Activated naive CD4-positive, alpha-beta T cell treated with anti-CD3 and anti-CD28 coated beads for 36 hours (primary cell): ENCODE results near the gene WFS1. TPM values are rescaled to one million over a fixed set of nuclear protein-coding genes. Genes with fewer than 3 reads are reported as not detected.

Experiments
- CTCF ChIA-PET: fragments of 350-600 bp; sonication (Branson Sonifier 250); formaldehyde crosslinking; loops from one replicate; lab custom pipeline; 2021; ENCODE audit warnings: antibody characterized with exemption; lab: Charles Lee
- DNase-seq: peaks from one replicate; pipeline ENCODE4 v3.0.0-alpha.2; 2020
- H3K27ac Mint-ChIP-seq: one replicate; pipeline ENCODE4 v1.8.0; 2021; ENCODE audit warnings: mild to moderate bottlenecking, mixed read lengths
- H3K27me3 Mint-ChIP-seq: one replicate; pipeline ENCODE4 v1.8.0; 2021; ENCODE audit warnings: low read depth, mixed read lengths
- H3K36me3 Mint-ChIP-seq: one replicate; pipeline ENCODE4 v1.8.0; 2021; ENCODE audit warnings: low read depth, mixed read lengths
- H3K4me1 Mint-ChIP-seq: one replicate; pipeline ENCODE4 v1.8.0; 2021; ENCODE audit warnings: low read depth, mixed read lengths
- H3K4me3 Mint-ChIP-seq: one replicate; pipeline ENCODE4 v1.8.0; 2021; ENCODE audit warnings: mild to moderate bottlenecking, moderate library complexity, mixed read lengths
- H3K9me3 Mint-ChIP-seq: one replicate; pipeline ENCODE4 v1.8.0; 2021; ENCODE audit warnings: mixed read lengths
- intact Hi-C: fragments of 100-400 bp; cut with micrococcal nuclease; formaldehyde crosslinking; loops from one replicate; pipeline ENCODE4 v1.15.1; 2023
- total RNA-seq, 2 experiments: library from RNA; stranded (reverse); gene quantifications; one replicate each; pipeline ENCODE4 v1.2.3, GENCODE V29; 2021

Gene WFS1
- total RNA-seq, 2 experiments from 2014 or later: 3.6 to 4.5 TPM

DNA sequence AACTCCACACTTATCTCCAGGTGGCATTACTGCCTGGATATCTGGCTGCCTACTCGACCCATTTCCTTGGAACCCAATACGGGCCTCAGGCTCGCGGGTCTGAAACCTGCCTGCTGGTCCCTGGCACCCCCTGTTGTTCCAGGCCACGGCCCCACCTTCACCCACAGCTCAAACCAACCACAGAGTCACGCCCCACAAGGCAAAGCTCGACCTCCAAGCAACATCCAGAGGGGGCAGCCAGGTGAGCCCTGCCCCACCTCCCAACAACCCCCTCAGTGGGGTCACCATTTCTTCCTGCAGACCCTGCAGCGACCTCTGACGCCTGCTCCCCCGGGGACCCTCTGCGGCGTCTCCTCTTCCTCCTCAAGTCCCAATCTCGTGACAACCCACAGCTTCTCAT is 76.2 kb downstream of the WFS1 start:
- CTCF ChIA-PET: interaction anchor here (1.5 kb wide), 1 partner anchor 348 kb away, joined by 4 read pairs; no protein-coding TSS in a partner anchor
- no peak for DNase-seq
- Mint-ChIP-seq H3K27ac (no peak overlapping the region), H3K4me1 (no peaks in the 10 kb centered on the region), H3K9me3 (no peaks in the 10 kb centered on the region), H3K4me3 (no peak overlapping the region), H3K27me3 (peaks cover 7% of the 10 kb centered on the region), H3K36me3 (no peaks in the 10 kb centered on the region)
- intact Hi-C loops: no loop called here

DNA sequence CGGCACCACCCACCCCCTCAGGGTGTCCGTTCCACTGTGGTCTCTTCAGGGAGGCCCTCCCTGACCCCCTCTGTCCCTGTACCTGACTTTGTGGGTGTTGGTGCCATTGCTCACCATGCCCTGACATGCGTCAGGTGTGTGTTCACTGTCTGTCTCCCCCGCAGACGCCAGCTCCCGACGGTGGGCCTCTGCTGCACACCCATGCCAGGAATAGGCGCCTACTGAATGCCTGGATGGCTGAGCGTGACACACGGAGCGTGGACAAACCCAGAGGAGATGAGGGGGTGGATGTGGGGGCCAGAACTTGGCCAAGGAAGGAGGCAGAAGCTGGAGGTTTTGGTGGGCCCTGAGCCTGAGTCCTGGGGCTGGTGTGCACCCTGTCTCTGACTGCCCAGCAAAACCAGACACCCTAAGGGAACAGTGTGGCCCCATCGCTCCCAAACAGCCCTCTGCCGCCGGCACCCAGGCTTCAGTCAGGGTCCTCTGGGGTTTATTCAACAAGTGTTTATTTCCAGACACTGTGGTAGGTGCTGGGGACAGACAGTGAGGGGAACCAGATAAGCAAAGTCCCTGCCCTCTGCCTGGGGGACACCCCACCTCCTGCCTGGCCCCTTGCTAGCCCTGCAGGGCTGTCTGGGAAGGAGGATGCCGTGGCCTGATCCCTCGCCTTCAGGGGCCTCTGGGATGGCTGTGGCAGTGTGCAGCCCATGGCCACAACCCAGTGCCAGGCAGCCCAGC is 76.9 kb downstream of the WFS1 start:
- intact Hi-C loops: no loop called here
- Mint-ChIP-seq H3K27me3 (peaks cover 4% of the 10 kb centered on the region), H3K27ac (no peak overlapping the region), H3K4me3 (no peak overlapping the region), H3K9me3 (no peaks in the 10 kb centered on the region), H3K4me1 (no peaks in the 10 kb centered on the region), H3K36me3 (no peaks in the 10 kb centered on the region)
- CTCF ChIA-PET: interaction anchor here (0.6 to 1.5 kb wide), 2 partner anchors 165 to 349 kb away, joined by 3 to 4 read pairs; no protein-coding TSS in a partner anchor
- no peak for DNase-seq

DNA sequence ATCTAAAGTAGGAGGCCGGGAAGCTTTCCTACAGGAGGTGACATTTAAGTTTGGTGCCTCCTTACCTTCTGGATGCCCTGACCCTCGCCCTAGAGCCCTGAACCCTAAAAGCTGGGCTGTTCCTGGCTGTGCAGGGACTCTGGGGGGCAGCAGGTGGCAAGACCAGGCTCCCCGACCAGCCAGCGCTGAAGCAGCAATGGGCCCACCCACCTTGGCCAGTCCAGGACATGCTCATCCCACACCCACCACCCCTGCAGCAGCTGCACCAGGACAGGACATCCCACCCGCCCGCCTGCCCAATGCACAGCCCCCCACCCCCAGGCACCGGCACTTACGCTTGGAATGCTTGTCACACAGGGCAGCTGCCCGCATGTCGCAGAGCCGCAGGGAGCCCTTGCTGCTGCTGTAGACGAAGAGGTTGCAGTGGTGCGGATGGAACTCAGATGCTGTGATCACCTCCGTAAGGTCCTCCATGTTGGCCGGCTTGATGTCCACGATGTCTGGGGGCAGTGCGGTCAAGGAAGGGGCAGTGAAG is 77.9 kb downstream of the WFS1 start:
- no peak overlapping the region for H3K27ac Mint-ChIP-seq
- no peaks in the 10 kb centered on the region for H3K4me1 Mint-ChIP-seq
- H3K9me3 Mint-ChIP-seq: no peaks in the 10 kb centered on the region

DNA sequence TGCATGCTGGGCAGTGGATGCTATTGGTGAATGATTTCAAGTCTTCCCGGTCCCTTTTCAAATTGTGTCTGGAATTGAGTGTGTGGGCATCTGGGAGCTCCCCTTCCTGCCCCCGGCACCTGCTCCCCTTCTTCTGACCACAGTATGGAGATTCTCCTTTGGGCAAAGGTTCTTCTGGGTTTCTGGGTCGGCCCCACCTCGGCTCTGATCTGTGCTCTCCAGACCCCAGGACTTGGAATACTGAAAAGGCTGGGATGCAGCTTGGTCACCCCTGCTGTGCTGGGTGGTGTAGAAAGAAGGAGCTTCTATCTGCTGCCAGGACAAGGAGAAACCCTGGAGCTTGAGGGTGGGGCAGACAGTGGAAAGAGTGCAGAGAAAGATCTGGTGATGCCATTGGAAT is 78.8 kb downstream of the WFS1 start:
- no peak overlapping the region for H3K4me3 Mint-ChIP-seq

More for the DNA sequence above, 77.9 kb downstream of the WFS1 start:
- H3K36me3 Mint-ChIP-seq: no peaks in the 10 kb centered on the region
- CTCF ChIA-PET: interaction anchor here (0.6 kb wide), 1 partner anchor 166 kb away, joined by 3 read pairs; no protein-coding TSS in a partner anchor
- no peak overlapping the region for H3K4me3 Mint-ChIP-seq
- H3K27me3 Mint-ChIP-seq: peaks cover 4% of the 10 kb centered on the region
- intact Hi-C loops: no loop called here
- DNase-seq: no peak

DNA sequence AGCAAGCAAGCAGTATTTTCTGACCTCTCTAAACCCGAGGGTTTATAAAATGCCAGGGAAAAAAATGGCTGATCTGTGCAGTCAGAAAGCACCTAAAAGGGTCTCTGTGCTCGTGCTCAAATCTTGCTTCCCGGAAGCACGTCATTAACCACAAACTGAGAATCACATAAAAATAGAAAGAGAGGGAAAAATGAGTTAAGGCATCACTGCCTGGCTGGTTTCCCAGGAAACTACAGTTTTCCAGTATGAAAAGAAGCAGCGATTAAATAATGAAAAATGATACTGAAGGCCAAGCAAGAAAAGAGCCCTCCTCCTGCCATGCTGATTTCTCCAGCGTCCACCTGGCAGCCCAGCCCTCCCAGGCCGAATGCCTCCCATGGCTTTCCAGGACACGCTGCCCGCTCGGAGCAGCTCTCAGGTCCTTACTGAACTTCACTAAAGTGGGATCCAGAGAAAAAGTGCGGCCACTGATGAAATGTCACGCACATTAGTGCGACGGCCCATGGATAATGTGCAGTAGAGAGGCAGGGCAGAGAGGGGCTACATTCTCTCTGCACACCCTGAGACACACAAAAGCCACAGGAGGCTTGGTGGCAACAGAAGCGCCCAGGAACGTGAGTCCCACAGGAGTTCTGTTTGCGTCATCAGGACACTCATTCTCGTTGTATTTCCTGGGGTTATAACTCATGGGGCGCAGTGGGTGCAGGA is 80.4 kb downstream of the WFS1 start:
- DNase-seq: no peak
- no peak overlapping the region for H3K4me3 Mint-ChIP-seq
- CTCF ChIA-PET: interaction anchor here (1.5 kb wide), 1 partner anchor 19 kb away, joined by 4 read pairs; no protein-coding TSS in a partner anchor
- no peak overlapping the region for H3K27ac Mint-ChIP-seq
- no peaks in the 10 kb centered on the region for H3K4me1 Mint-ChIP-seq
- H3K9me3 Mint-ChIP-seq: no peaks in the 10 kb centered on the region
- intact Hi-C loops: no loop called here
- H3K27me3 Mint-ChIP-seq: peaks cover 14% of the 10 kb centered on the region
- H3K36me3 Mint-ChIP-seq: no peaks in the 10 kb centered on the region

More for the DNA sequence above, 78.8 kb downstream of the WFS1 start:
- CTCF ChIA-PET: no interaction called here
- intact Hi-C loops: no loop called here
- Mint-ChIP-seq H3K36me3 (no peaks in the 10 kb centered on the region), H3K27me3 (peaks cover 8% of the 10 kb centered on the region), H3K4me1 (no peaks in the 10 kb centered on the region), H3K9me3 (no peaks in the 10 kb centered on the region), H3K27ac (no peak overlapping the region)
- DNase-seq: no peak

DNA sequence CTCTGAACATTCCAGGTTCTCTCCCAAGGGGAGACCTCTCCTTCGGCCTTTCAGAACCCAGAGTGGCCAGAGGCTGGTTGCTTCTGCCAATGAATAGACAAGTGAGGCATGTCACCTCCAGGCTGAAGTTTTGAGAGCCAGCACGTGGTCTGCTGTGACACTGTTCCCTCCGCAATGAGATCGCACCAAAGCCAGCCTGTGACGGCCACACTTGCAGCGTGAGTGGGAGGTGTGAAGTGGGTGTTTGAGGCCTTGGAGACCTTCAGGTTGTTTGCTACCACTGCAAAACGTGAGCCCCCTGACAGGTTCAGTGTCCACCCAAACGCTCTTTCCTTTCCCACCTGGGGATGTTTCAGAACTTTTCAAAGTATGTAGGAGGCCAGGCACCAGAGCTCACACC is 81.0 kb downstream of the WFS1 start:
- CTCF ChIA-PET: no interaction called here
- Mint-ChIP-seq H3K27me3 (peaks cover 14% of the 10 kb centered on the region), H3K4me3 (no peak overlapping the region), H3K9me3 (no peaks in the 10 kb centered on the region), H3K4me1 (no peaks in the 10 kb centered on the region), H3K27ac (no peak overlapping the region), H3K36me3 (no peaks in the 10 kb centered on the region)
- intact Hi-C loops: no loop called here
- no peak for DNase-seq

DNA sequence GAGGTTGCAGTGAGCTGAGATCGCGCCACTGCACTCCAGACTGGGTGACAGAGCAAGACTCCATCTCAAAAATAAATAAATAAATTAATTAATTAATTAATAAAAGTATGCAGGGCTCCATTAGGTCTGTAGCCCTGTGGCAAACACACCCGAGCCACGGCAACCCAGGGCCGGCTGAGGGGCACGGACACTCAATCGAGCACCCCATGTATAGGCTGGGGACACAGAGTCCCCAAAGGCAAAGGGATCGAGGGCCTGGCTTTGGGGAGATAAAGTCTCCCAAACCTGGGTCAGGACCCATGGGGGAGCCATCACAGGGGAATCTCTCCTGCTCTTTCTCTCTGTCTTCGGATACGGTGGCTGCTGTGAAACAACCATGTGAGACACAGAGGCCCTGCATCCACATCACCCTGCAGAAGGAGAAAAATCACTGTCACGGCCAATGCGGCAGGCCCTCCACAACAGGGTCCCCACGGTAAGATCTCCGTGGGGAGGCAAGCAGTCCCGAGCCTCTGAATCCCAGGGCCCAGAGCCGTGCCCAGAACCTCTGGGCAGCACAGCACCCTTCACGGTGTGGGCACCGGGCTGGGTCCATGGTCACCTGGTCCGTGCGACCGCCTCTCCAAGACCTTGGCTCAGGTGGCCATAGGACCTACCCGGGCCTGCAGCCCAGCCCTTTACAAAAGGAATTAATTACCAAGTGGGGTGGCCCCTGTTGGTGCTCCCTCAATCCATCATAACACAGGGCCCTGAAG is 81.8 kb downstream of the WFS1 start:
- H3K27me3 Mint-ChIP-seq: peaks cover 14% of the 10 kb centered on the region

DNA sequence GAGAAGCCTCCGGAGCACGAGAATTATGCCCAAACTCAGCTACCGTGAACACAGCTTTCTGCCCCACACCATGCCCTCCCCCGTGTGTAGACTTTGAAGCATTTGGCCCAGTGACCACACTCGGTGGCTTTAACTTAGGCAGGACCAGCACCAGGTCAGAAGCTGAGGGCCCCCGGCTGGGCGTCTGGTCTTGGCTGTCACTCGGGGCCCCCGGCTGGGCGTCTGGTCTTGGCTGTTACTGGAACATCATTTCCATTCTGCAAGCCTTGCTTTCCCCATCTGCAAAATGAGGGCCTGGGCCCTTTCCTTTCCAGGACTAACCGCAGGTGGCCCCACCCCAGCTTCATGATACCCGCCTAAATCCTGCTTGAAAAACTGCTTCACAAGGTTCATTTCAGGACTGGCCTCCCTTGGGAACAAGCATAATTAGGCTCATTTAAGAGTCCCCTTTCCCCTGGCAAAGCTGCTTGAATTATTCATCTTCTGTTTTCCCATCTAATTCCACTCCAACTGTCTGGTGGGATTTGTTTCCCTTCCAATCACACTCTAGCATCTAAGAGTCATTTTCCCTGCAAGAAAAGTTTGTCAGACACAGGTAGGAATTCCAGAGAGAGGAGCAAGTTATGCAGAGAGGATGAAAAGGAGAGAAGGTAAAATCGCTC is 82.5 kb downstream of the WFS1 start:
- CTCF ChIA-PET: no interaction called here

More for the DNA sequence above, 81.8 kb downstream of the WFS1 start:
- intact Hi-C loops: no loop called here
- H3K4me1 Mint-ChIP-seq: no peaks in the 10 kb centered on the region
- no peak for DNase-seq
- no peaks in the 10 kb centered on the region for H3K9me3 Mint-ChIP-seq
- CTCF ChIA-PET: no interaction called here
- no peak overlapping the region for H3K27ac Mint-ChIP-seq
- no peak overlapping the region for H3K4me3 Mint-ChIP-seq
- no peaks in the 10 kb centered on the region for H3K36me3 Mint-ChIP-seq

More for the DNA sequence above, 82.5 kb downstream of the WFS1 start:
- Mint-ChIP-seq H3K27ac (no peak overlapping the region), H3K27me3 (peaks cover 14% of the 10 kb centered on the region), H3K4me1 (no peaks in the 10 kb centered on the region), H3K9me3 (no peaks in the 10 kb centered on the region), H3K36me3 (no peaks in the 10 kb centered on the region), H3K4me3 (no peak overlapping the region)
- intact Hi-C loops: no loop called here
- no peak for DNase-seq

Other genes with a start within 250 kb of the WFS1 start
- under 1 TPM; 0.27 to 0.50 TPM for gene JAKMIP1, start 69.3 kb upstream of the WFS1 start, total RNA-seq
- not detected for gene PPP2R2C, start 202.8 kb downstream of the WFS1 start, total RNA-seq